ENCODE measurements around the gene TRIM41.

Gene TRIM41

DNA sequence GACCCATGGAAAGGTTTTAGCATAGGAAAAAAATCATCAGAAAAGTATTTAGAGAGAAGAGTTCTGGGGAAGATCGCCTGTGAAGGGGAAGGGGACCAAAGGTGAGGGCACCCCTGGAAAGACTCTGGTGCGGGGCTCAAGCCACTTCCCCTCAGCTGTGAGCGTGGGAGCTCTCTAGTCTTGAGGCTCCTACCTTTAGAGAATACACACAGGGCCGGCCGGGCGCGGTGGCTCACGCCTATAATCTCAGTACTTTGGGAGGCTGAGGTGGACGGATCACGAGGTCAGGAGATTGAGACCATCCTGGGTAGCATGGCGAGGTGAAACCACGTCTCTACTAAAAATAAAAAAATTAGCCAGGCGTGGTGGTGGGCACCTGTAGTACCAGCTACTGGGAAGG lies 6.9 kb downstream of the TRIM41 start:
- FAIRE-seq, result no peak
- DNase-seq (ENCODE audit: insufficient read length, low spot score), result no peak

DNA sequence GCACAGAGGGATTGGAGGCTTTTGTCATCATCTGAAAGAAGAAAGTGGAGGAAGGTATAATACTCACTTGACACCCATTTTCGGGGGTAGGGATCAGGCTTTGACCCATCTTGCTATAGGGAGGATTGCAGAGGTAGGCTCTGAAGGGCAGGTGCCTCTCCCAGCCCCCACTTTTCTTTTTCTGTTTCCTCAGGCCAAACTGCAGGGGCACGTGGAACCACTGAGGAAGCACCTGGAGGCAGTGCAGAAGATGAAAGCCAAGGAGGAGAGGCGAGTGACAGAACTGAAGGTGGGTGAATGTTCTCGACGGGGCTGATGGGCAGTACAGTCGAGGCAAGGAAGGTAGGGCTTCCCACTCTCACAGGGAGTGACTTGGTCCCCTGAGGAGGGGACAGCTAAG lies 7.5 kb downstream of the TRIM41 start:
- DNase-seq (ENCODE audit: insufficient read length, low spot score) (no peak), FAIRE-seq (no peak)

DNA sequence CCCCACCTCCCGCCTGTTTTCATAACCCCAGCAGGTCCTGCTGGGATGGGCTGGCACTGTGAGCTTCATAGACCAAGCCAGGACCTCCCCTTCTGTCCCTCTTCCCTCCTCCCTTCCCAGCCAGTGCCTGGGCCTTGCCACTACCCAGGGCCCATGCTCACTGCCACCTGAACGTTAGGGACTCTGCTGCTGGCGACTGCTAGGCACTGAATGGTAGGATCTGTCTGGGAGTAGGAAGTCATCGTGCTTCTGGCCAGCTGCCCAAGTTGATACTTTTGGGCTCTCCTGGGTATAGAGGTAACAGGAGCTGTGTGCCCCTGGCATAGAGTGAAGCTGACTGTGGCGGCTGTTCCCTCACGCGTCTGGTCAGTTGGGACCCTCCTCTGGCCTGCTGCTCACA lies 8.4 kb downstream of the TRIM41 start:
- FAIRE-seq (no peak), DNase-seq (ENCODE audit: insufficient read length, low spot score) (no peak)

DNA sequence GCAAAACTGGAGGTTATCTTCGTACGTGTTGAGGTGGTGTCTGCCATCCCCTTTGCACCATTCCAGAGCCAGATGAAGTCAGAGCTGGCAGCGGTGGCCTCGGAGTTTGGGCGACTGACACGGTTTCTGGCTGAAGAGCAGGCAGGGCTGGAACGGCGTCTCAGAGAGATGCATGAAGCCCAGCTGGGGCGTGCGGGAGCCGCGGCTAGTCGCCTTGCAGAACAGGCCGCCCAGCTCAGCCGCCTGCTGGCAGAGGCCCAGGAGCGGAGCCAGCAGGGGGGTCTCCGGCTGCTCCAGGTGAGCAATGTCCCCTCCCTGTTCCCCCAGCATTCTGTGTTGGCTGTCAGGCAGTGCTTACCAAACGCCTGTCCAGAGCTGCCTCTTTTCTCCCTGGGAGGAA lies 9.5 kb downstream of the TRIM41 start:
- FAIRE-seq (no peak), DNase-seq (ENCODE audit: insufficient read length, low spot score) (no peak)

DNA sequence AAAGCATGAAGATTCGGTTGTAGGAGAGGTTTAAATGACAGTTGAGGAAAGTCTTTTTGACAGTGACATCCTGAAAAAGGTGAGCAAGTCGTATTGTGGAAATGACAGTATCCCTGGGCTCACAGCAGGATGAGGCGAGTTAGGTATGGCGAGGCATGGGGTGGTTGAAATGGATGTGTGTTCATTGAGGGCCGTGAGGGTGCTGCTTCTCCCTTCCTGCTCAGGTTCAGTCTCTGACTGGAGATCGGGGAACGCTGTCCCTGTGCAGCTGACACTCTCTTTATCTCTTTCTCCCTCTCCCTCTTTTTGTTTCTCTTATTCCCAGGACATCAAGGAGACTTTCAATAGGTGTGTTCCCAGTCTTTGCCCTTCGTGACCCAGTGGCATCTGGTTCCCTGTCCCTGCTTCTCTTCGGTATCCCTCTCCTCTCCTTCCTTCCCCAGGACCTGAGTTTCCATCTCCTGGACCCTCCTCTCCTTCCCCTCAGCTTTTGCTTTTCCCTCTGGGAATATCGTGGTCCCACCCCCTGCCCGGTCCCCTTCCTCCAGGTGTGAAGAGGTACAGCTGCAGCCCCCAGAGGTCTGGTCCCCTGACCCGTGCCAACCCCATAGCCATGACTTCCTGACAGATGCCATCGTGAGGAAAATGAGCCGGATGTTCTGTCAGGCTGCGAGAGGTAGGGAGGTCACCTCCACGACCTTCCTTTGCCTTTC lies 10.2 kb downstream of the TRIM41 start:
- FAIRE-seq (no peak), DNase-seq (ENCODE audit: insufficient read length, low spot score) (no peak)

DNA sequence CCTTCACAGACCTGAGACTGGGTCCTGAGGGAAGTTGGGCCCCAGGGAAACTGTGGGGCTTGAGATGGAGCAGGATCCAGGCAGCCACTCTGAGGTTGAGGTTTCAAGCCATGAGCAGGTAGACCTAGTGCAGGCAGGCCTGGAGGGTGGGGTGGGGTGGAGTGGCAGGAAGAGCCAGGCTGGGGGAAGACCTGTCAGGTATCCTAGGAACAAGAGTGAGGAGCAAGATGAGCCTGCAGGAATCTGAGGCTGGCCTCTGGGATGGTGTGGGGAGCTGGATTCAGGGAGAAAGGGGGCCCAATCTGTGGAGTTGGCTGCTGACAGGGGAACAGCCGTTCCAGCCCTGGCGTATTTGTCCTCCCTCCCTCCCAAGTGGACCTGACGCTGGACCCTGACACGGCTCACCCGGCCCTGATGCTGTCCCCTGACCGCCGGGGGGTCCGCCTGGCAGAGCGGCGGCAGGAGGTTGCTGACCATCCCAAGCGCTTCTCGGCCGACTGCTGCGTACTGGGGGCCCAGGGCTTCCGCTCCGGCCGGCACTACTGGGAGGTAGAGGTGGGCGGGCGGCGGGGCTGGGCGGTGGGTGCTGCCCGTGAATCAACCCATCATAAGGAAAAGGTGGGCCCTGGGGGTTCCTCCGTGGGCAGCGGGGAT lies 10.8 kb downstream of the TRIM41 start:
- FAIRE-seq (no peak), DNase-seq (ENCODE audit: insufficient read length, low spot score) (no peak)

DNA sequence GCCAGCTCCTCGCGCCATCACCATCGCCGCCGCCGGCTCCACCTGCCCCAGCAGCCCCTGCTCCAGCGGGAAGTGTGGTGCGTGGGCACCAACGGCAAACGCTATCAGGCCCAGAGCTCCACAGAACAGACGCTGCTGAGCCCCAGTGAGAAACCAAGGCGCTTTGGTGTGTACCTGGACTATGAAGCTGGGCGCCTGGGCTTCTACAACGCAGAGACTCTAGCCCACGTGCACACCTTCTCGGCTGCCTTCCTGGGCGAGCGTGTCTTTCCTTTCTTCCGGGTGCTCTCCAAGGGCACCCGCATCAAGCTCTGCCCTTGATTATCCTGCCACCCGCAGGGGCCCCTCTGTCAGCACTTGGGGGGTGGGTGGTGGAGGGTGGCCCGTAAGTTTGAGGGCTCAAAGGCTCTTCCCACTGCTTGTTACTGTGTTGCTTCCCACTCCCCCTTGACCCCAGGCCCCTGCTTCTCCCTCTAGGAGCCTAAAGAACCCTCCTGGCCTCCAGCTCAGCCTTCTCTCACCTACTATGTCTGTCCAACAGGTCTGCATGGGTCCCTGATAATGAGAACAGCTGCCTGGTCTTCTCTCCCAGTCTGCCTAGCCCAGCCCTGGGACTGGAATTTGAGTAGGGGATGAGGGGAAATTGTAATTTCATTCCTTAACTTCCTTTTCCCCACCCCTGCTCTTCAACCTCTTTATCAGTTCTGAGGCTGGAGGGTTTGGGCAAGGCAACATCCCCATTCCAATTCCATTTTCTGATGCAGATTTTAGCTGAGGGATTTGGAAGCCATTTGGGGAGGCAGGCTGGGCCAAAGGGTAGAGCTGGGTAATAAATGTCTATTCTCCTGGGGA lies 11.6 kb downstream of the TRIM41 start:
- no peak for FAIRE-seq
- no peak for DNase-seq (ENCODE audit: insufficient read length, low spot score)

DNA sequence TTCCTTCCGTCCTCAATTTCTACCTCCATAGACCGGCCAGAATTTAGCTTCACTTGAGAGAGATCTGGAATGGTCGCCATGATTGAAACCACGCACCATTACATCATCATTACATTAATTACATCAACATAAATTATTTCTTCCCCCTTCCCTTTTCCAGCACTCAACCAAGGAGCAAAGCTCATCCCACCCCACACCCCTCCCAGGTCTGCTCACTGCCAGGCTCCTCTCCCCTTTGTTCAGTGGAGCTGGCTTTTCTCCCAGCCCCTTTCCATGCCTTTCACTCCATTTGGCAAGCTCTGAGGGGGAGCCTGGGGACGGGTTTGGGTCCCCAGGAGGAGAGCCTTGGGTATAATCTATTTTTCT lies 12.2 kb downstream of the TRIM41 start:
- DNase-seq (ENCODE audit: insufficient read length, low spot score) (no peak), FAIRE-seq (no peak)

DNA sequence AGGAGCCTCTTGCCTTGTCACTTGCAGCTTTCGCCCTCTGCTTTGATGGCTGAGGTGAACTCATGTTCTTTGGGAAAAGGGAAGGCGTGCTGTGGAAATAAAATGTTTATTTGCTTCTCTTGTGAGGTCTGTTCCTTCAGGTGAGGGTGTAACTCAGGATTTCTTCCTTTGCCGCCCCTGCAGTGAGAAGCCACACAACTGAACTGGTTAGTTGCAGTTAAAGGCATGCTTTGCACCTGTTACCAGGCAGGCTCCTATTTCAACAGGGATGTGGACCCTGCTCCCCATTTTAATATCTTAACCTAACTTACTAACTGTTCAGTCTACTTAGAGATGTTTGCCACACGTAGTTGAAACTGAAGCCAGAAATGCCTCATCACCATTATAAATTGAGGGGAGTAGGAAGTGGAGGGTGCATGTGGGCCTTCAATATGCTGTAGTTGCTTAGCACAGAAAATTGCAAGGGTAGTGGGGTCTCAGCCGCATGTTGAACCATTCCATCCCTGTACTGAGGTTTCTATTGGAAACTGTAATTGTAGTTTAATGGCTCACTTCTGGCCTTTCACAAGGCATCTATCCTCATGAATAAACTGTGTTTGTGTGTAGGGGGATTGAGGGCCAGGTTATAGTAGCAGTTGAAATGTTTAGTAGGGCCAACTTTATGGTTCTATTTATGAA lies 12.7 kb downstream of the TRIM41 start:
- no peak for FAIRE-seq

DNA sequence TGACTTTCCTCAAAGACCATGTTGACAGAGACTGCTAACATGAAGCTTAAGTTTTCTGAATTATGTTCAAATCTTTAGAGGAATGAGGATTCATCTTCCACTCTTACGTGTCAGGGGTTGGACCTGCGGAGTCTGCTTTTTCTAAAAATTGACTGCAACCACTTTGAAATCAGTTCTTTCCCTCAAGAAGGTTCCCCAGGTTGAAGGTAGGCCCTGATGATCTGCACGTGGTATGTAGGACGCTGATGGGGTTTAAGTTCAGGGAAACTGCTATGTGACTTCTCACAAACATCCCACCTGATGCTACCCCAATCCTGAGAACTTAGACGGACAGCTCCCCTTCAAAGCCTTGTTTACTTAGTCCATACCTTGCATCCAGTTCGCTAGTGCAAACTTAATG lies 13.4 kb downstream of the TRIM41 start:
- DNase-seq (ENCODE audit: insufficient read length, low spot score) (no peak), FAIRE-seq (no peak)

More for the DNA sequence above, 12.7 kb downstream of the TRIM41 start:
- no peak for DNase-seq (ENCODE audit: insufficient read length, low spot score)

DNA sequence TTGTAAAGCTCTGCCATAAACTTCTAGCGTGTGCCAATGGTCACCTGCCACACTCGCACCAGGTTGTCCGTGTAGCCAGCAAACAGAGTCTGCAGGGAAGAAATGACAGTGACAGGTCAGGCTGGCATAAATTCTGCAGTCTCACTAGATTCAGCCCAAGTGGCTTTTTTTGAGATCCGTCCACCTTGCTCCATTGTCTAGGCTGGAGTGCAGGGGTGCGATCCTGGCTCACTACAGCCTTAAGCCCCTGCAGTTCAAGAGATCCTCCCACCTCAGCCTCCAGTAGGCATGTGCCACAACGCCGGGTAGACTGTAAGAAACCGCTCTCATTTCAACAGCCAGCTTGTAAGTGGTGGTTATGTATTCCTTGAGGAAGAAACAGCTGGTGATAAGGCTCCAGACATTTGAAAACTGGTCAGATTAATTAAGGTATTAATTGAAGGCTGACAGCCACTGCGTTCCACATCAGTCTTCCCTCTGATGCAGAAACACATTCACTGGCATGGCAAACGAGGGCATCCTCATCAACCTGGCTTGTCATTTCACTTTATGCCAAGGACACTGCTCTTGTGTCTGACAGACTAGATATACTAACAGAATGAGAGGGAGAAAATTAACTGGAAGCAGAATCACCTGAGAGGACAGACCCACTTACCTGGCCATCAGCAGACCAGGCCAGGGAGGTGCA lies 14.0 kb downstream of the TRIM41 start:
- FAIRE-seq (no peak), DNase-seq (ENCODE audit: insufficient read length, low spot score) (no peak)

DNA sequence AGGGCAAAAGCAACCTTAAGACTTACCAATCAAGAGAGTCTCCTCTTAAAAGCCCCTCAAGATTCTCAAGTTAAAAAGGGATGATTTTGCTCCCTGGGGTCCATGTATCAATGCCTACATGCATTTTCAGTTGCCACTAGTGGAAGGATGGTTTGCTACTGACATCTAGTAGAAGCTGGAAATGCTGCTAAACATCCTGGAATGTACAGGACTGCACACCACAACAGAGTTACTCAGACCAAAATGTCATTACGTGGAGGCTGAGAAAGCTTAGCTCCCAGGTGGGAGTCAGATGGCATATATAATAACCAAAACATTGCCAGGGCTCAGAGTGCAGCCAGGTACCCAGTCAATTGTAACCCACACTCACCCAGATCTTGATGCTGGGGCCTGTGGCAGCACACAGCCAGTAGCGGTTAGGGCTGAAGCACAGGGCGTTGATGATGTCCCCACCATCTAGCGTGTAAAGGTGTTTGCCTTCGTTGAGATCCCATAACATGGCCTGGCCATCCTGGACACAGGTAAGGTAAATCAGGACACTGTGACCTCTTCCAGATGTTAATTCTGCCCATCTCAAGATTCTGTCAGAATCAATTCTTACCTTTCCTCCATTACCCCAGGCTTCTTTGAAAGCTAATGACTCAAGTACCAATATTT lies 14.8 kb downstream of the TRIM41 start:
- FAIRE-seq (no peak), DNase-seq (ENCODE audit: insufficient read length, low spot score) (no peak)

DNA sequence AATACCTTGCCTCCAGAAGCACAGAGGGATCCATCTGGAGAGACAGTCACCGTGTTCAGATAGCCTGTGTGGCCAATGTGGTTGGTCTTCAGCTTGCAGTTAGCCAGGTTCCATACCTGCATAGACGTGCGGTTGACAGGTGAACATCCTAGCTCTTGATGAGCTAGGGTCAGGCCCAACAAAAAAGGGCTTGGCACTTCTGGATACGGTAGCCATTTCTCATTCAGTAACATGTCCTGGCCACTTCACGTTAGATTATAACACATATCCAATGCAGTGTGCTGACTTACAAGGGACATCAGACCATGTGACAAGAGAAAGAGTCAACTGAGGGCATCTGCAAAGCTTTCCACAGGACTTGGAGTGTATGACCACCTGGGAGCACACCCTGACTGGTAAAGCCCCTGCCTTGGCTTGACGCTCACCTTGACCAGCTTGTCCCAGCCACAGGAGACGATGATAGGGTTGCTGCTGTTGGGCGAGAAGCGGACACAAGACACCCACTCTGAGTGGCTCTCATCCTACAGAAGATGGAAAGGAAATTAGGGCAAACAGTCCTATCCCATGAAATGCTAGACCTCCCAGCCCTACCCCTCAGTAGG lies 16.1 kb downstream of the TRIM41 start:
- FAIRE-seq (no peak), DNase-seq (ENCODE audit: insufficient read length, low spot score) (no peak)

DNA sequence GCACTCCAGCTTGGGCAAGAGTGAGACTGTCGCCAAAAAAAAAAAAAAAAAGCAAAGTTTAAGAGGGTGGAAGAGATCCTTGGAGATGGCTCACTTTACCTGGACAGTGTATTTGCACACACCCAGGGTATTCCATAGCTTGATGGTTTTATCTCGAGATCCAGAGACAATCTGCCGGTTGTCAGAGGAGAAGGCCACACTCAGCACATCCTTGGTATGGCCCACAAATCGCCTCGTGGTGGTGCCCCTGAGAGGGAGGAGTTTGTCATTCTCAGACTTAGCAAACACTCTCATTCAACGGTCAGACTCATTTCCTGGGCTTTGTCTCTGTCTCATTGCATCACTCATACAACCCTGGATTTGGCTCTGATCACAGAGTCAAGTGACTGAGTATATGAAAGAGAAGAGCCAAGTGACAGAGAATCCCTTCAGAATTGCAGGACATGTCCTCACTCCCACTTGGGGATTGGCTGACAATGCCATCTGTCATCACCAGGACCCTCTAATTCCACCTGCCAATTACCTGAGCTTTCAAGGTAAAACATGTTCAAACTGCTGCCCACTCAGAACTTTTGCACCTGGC lies 18.4 kb downstream of the TRIM41 start:
- FAIRE-seq, result no peak
- no peak for DNase-seq (ENCODE audit: insufficient read length, low spot score)

DNA sequence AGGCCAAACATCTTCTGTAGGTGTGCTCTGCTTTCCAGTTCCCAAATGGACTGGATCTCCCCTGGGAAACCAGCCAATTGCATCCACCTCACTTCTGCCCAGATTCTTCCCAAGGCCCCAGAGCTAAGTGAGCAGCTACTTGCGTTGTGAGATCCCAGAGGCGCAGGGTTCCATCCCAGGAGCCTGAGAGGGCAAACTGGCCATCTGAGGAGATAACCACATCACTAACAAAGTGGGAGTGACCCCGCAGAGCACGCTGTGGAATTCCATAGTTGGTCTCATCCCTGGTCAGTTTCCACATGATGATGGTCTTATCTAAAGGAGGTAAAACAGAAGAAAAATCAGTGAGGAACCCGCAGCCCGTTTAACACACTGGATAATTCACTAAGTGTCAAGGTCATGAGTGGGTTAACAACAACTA lies 19.0 kb downstream of the TRIM41 start:
- no peak for FAIRE-seq
- no peak for DNase-seq (ENCODE audit: insufficient read length, low spot score)

DNA sequence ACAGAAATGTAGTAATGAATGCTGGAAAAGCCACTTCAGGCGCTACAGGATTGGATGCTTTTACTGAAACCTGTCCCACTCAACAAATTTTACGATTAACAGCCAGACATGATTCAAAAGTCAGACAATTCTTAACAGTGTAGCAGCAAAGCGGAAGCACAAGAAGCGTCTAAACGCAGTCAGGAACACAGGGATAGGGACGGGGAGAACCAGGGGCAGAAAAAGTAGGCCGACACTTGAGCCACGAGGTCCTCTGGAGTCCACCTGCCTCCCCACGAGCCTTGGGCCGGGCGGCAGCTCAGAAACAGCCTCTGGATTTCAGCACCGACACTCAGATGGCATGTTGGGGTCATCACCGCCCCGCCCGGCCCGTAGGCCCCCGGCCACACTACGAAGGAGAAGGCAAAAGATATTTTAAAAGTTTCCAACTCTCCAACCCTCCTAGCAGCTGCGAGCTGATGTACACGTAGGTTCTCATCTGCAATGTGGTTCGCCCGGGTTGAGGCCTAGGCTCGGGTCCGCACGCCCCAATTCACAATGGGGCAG lies 20.0 kb downstream of the TRIM41 start:
- FAIRE-seq (peak; percentile 35), DNase-seq (ENCODE audit: insufficient read length, low spot score) (no peak)

DNA sequence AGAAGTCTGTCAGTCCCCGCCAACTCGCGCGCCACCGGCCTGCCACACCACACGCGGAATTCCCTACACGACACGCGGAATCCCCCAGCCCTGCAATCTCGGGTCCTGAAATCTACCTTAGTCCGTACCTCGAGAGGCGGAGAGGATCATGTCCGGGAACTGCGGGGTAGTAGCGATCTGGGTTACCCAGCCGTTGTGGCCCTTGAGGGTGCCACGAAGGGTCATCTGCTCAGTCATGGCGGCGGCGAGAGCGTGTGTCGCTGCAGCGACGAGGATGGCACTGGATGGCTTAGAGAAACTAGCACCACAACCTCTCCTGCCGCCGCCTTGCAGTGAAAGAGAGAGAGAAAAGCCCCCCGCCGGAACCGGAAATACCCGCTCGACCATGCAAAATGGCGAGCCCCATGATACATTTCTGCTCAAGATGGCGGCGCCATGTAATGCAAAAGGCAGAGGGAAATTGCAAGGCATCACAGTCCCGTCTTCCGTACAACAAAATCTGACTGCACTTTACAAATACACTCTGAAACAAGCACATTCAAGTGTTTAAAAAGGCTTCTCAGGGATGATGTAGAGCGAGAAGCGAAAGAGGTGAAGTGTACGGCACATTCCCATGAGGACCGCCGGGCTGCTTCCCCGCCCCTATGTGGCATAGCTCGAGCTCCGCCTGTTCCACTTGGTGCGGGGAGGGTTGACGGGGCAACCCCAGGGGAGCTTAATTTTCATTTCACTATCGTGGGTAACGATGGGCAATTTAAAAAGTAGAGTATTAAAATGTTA lies 20.7 kb downstream of the TRIM41 start, which contains the start of gene RACK1:
RACK1 (minus strand) TSS at position 343 of the 780 bp plus-strand sequence; CDS start at position 237, 106 bp downstream.
- FAIRE-seq, result peak; percentile 62
- DNase-seq (ENCODE audit: insufficient read length, low spot score), result peak; percentile 72

All from GM19239 (cell line).